Subcutaneous adipose tissue (tissue), 4 donors: ENCODE data around the gene SEMA4A. TPM values are rescaled to one million over a fixed set of nuclear protein-coding genes. Genes with fewer than 3 reads are reported as not detected.

Experiments used
- CTCF ChIP-seq: fragments of 450-650 bp; IDR thresholded peaks from one replicate; pipeline ENCODE4 v1.5.1; 2016; ENCODE audit warnings: low read depth, mild to moderate bottlenecking, control low read depth, antibody characterized with exemption, moderate library complexity
- total RNA-seq, 4 donors: library from RNA; depleted of rRNA; stranded (reverse); fragments of >200 nt; gene quantifications; one replicate each; pipeline ENCODE4 v1.1.0, GENCODE V29; 2016

The SEMA4A gene
- total RNA-seq, 4 donors from 2014 or later = 2.6 to 3.4 (median 3.0) TPM

- TF ChIP-seq CTCF = no peak
Observed at GRCh38 chr1:156122086-156122485, 31.3 kb upstream of the SEMA4A start.

- TF ChIP-seq CTCF = no peak
Observed at GRCh38 chr1:156122519-156123355, 30.6 kb upstream of the SEMA4A start.

GRCh38 chr1:156123356-156124196, 29.8 kb upstream of the SEMA4A start:
- TF ChIP-seq CTCF = no peak

- TF ChIP-seq CTCF = no peak
Observed at GRCh38 chr1:156124557-156125483, 28.6 kb upstream of the SEMA4A start.

- no peak for TF ChIP-seq CTCF
Observed at GRCh38 chr1:156126043-156126629, 27.2 kb upstream of the SEMA4A start.

- TF ChIP-seq CTCF = no peak
Observed at GRCh38 chr1:156126630-156127534, 26.5 kb upstream of the SEMA4A start.
